Kidney capillary endothelial cell (primary cell): ENCODE measurements around the gene MCM3AP.
A peak's percentile ranks its signal among the peaks of the same experiment; 100 is the strongest.
"Not testable (repeated sequence)": the region's sequence is repeated elsewhere in the genome, so short reads cannot be mapped to it uniquely, and the experiment has no call there.

Source experiments
- DNase-seq: peaks from one replicate; pipeline ENCODE4 v3.0.0-alpha.2; 2018; ENCODE audit warnings: low spot score

The MCM3AP gene

GRCh38 chr21:46311568-46311967, 26.2 kb upstream of the MCM3AP start:
- DNase-seq, result no peak

DNA sequence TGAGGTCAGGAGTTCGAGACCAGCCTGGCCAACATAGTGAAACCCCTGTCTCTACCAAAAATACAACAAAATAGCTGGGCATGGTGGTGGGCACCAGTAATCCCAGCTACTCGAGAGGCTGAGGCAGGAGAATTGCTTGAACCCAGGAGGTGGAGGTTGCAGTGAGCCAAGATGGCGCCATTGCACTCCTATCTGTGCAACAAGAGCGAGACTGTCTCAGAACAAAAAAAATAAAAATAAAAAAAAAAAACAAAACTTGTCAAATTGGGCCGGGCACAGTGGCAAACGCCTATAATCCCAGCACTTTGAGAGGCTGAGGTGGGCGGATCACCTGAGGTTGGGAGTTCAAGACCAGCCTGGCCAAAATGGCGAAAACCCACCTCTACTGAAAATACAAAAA, 24.8 kb upstream of the MCM3AP start:
- not testable (repeated sequence) for DNase-seq

DNA sequence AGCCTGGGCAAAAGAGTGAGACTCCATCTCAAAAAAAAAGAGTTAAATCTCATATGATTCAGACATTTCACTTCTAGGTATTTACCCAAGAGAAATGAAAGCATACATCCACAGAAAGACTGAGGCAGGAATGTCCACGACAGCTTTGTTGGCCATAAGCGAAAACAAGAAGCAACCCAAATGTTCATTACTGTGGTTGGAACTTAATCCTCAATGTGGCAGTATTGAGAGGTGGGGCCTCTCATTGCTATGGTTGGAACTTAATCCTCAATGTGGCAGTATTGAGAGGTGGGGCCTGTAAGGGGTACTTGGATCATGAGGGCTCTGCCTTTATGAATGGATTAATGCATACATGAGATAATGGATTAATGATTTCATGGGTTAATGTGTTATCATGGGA, 23.0 kb upstream of the MCM3AP start:
- DNase-seq, result no peak

GRCh38 chr21:46307625-46308024, 22.2 kb upstream of the MCM3AP start:
- no peak for DNase-seq

- no peak for DNase-seq
These were observed 19.5 kb upstream of the MCM3AP start for GRCh38 chr21:46304955-46305354.

DNA sequence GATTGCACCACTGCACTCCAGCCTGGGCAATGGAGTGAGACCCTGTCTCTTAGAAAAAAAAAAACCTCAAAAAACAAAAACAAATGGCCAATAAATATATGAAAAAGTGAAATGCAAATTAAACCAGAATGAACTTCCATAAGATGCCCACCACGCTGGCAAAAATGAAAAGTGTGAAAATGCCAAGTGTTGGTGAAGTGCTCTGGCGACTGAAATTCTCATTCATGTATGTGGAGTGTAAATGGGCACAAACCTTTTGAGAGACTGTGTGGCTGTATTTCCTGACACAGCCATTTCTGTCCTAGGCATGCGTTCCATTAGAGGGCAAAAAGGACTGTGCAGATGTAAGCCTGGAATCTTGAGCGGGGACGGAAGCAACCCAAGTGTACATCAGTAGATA, 19.0 kb upstream of the MCM3AP start:
- DNase-seq, result no peak

DNA sequence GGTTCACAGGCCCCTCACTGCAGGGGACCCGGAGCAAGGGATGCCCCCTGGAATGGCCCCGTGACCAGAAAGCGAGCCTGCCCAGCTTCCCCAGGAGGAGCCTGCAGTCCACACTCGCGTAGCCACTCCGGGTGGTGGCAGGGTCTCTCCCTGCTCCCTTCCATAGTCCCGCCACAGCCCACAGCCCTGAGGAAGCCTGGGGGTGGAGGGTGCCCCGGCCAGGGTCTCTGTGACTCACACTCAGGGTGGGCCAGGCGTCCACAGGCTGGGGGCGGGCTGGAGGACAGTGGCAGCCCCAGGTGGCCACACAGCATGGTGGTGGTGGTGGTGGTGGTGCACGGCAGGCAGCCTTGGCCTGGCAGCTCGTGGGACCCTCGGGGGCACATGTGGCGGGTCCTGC, 16.3 kb upstream of the MCM3AP start:
- DNase-seq, result no peak

GRCh38 chr21:46299167-46299566, 13.8 kb upstream of the MCM3AP start:
- no peak for DNase-seq

DNA sequence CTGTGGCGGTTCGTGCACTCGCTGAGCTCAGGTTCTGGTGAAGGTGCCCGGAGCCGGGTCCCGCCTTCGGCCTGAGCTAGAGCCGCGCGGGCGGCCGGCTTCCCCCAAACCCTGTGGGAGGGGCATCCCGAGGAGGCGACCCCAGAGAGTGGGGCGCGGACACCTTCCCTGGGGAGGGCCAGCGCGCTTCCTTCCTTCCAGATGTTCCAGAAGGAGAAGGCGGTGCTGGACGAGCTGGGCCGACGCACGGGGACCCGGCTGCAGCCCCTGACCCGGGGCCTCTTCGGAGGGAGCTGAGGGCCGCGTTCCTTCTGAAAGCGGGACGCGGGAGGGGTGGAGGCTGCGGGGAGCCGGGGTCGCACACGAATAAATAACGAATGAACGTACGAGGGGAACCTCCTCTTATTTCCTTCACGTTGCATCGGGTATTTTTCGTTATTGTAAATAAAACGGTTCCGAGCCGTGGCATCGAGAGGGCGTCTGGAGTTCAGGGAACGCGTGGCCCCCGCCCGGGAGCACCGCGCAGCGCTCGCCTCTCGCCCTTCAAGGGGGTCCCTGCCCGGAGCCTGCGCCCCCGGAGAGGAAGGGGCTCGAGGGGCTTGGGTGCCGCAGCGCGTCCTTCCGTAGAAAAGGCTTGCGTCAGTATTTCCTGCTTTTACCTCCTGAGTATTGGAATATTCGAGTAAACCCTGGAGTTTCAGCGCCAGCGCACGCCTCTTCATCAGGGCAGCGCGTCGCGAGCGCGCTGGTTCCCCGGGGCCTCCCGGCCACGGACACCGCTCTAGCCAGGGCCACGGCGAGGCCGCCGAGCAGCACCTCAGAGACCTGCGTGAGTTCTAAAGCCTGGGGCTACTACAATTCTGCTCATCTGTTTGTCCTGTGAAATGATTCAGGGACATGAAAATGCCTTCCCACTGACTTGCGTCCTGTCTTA, 12.2 kb upstream of the MCM3AP start:
- no peak for DNase-seq

DNA sequence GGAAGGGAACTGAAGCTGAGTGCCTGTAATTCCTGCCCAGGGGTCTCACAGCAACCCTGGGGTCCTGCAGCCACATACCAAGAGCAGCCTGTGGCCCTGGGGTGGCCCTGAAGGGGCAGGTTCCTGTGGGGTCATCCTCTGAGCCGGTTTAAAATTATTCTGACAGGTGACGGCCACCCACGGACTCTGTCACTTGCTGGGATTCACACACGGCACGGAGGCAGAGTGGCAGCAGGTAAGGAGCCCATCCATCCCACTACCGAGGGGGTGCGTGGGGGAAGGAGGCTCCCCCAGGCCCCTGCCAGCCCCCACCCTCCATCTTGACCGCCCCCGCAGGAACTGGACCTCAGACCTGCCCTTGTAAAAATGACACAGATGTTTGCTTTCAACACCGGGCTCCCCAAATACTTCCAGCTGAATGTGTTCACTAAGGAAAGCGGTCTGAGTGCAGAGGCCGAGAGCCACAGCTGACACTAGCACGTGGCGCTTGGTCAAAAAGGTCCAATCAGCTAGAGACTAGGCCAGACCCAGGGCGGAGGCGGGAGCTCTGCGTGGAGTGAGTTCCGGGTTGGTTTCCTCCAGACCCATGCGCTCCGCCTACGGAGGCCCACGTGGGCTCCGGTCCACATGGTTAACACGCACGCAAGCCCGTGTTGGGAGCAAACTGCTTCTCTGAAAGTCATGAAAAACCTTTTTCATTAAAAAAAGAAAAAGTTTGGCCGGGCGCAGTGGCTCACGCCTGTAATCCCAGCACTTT, 10.8 kb upstream of the MCM3AP start:
- DNase-seq, result no peak

GRCh38 chr21:46295177-46295770, 9.9 kb upstream of the MCM3AP start:
- no peak for DNase-seq

DNA sequence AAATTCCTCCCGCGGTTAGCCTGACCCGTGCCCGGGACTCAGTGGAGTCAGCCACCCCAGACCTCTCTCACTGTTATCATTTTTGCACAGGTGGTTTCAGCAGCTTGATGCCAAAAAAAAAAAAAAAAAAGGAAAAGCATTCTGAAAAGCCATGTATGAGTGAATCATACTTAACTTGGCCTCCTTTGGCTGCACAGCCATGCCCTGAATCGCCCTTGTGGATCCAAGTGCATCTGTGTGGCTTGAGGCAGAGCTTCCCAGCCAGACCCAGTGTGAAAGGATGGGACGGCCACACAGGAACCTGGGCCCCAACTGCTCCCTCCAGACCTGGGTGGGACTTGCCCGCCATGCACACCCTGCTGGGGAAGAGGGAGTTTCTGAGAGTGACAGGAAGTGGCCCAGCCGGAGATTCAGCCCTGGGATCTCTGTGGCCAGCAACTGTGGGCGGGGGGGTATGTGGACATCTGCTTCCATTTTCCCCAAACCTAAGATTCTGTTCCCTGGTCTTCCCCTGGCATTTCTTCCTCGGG, 9.3 kb upstream of the MCM3AP start:
- no peak for DNase-seq

DNA sequence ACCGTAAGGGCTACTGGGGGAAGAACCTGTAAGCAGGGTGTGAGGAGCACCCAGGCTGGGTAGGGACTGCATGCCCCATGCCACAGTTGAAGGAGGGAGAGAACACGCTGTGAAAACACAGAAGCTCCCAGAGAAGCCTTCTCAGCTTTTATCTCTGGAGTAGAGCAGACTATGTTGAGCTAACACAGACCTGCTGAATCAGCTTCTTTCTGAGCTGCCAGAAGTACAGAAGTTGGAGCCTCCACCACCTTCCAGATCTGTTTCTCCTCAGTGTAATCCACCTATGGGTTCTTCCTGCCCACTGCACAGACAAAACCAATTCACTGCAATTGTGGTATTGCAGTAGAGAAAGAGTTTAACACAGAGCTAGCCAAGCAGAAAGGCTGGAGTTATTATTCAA, 6.2 kb upstream of the MCM3AP start:
- DNase-seq, result no peak

DNA sequence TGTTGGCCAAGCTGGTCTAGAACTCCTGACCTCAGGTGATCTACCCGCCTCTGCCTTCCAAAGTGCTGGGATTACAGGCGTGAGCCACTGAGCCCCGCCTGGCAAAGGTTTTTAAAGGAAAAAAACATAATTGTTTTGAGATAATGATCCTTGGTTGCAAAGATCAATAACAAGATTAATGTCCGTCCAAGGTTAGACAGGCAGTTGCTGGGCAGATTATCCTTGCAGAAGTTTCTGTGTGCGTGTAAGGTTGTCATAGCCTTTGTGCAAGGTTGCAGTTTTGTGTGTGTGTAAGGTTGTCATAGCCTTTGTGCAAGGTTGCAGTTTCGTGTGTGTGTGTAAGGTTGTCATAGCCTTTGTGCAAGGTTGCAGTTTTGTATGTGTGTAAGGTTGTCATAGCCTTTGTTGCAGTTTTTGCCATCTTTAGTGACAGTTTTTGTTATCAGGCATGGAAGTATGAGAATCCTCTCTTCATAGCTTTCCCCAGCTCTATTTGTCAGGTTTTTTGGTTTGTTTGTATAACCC, 4.3 kb upstream of the MCM3AP start:
- DNase-seq, result no peak

GRCh38 chr21:46287541-46287940, 2.1 kb upstream of the MCM3AP start:
- no peak for DNase-seq

DNA sequence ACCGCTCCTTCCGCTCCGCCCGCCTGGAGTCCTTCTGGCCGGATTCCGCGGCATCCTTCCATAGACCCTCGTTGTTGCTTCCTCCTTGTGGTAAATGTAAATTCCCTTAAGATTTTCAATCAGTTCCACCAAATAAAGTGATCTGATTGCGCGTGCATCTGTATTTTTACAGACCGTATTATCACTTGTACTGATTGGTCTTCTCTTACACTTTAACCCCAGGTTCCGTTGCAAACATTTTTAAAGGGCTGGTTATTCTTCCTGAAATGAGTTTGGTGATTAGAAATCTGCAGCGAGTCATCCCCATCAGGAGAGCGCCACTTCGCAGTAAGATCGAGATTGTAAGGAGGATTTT, 1.2 kb upstream of the MCM3AP start:
- DNase-seq, result peak; percentile 62

DNA sequence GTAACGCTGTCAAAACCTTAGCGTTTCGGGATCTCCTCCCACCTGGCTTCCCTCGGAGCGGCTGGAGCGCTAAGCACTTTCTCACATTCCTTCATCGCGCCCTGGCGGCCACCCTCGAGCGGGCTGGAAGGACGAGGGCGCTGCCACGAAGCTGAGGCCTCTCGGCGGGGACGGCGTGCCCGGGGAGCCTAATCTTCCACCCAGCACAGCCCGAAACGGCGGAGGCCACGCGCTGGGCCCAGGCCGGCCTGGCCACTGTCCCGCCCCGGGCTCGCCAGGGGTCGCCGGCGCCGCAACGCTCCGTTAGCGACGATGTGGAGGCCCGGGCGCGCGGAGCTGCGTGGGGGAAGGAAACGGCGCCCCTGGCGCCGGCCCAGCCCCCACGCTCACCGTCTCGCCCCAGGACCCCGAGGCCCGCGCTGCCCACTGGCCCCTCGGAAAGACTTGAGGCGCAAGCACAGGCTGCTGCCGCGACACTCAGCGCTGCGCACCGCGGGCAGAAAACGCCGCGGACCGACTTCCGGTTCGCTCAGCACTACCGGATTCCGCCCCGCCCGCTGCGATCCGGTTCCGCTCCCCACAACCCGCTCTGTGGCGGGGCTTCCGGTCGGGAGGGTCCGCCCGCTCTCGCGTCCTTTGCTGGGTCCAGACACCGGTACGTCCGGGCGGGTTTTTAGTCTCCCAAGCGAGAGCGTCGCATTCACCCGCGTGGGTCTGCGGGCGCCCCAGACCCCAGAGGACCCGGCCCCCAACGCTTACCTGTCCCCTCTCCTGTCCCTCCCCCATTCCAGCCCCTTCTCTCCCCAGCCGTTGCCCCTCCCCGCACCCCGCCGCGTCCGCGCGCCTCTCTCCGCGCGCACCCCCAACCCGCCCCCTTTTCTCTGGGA, 593 bp upstream of the MCM3AP start, which contains the start of gene YBEY:
YBEY (plus strand) TSS at position 582 of the 887 bp plus-strand sequence. CDS start 572 bp downstream, outside the sequence.
- peak; percentile 76 for DNase-seq

GRCh38 chr21:46284733-46285132, 678 bp downstream of the MCM3AP start:
- no peak for DNase-seq

- peak; percentile 44 for DNase-seq
These were observed 1.2 kb downstream of the MCM3AP start for GRCh38 chr21:46284077-46284644.

DNA sequence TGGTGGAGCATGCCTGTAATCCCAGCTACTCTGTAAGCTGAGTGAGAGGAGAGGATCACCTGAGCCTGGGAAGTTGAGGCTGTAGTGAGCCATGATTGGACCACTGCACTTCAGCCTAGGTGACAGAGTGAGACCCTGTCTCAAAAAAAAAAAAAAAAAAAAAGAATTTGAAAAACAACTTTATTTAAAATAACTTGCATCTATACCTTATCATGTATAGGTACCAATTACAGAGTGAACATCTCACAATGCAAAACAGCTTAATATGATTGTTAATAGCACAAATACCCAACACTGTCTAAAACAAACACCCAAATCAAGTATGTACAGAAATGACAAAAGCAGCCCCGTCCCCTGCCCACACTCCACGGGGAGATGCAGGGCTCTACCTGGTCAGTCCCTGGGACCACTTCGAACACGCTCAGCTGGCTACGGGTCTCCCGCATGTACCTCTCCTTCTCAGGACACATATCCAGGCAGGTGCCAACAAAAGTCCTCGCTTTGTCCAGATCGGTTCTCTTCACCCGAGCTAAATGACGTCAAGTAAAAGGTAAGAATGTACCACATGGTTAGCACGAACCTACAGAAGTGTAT, 10.5 kb downstream of the MCM3AP start:
- DNase-seq, result no peak

DNA sequence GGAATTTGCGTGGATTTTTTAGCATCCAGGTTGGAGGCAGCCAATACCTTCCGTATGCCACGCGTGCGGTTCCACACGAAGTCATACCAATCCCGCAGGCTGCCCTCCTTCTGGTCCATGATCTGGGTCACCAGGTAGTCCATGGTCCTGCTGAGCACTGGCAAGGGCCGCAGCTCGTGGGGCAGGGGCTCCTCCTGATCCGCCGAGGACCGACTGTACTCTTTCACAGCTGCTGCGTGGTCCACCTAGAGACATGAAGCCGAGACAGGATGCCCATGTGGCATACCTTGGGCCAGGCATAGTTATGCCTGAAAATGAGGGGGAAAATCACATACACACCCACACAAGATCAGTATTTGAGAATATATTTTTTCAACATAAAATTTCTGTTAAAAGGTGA, 12.1 kb downstream of the MCM3AP start:
- no peak for DNase-seq
